PC-9 (cell line): Measurements from ENCODE around the gene ELOVL1. TPM values are rescaled to one million over a fixed set of nuclear protein-coding genes. Genes with fewer than 3 reads are reported as not detected.
A peak's percentile ranks its signal among the peaks of the same experiment; 100 is the strongest.

ENCODE experiments used
- BruUV-seq: library from RNA; stranded (reverse); fragments of 400-500 nt; replicated peaks from 2 replicates; lab custom pipeline; 2021; lab: Mats Ljungman, UMichigan
- CTCF ChIA-PET: fragments of 300-600 bp; sonication (Branson Sonifier 250); formaldehyde crosslinking; loops from one replicate; lab custom pipeline; 2022; ENCODE audit warnings: antibody characterized with exemption; lab: Charles Lee
- POLR2A ChIA-PET: fragments of 300-600 bp; sonication (Branson Sonifier 250); formaldehyde crosslinking; loops from one replicate; lab custom pipeline; 2022; ENCODE audit warnings: antibody characterized with exemption; ENCODE audit not compliant: unreplicated experiment; lab: Charles Lee
- DNase-seq, 2 experiments: peaks; one replicate each; pipeline versions ENCODE4 v3.0.0 to v3.0.0-alpha.2; 2015 to 2022; ENCODE audit warnings: mixed read lengths in 1 of 2
- H2AFZ ChIP-seq: fragments of 200-600 bp; sonication (generic); 2 replicates; pipeline ENCODE4 v1.8.1; 2017; ENCODE audit warnings: antibody characterized with exemption
- H3F3A ChIP-seq: fragments of 200-600 bp; sonication (generic); 2 replicates; pipeline ENCODE4 v1.8.1; 2017; ENCODE audit warnings: antibody characterized with exemption, mild to moderate bottlenecking, low read depth; ENCODE audit not compliant: insufficient read depth
- H3K27ac ChIP-seq: fragments of 200-600 bp; sonication (generic); 2 replicates; pipeline ENCODE4 v1.6.1; 2016; ENCODE audit warnings: mixed run types
- H3K27me3 ChIP-seq: fragments of 200-600 bp; sonication (generic); 2 replicates; pipeline ENCODE4 v1.6.1; 2016; ENCODE audit warnings: low read depth, mixed run types; ENCODE audit not compliant: insufficient read depth
- H3K36me3 ChIP-seq: fragments of 200-600 bp; sonication (generic); 2 replicates; pipeline ENCODE4 v1.6.1; 2016; ENCODE audit warnings: low read depth, mixed run types
- H3K4me1 ChIP-seq: fragments of 200-600 bp; sonication (generic); replicated peaks from 2 replicates; pipeline ENCODE4 v1.6.1; 2016; ENCODE audit warnings: mixed run types; ENCODE audit not compliant: insufficient read depth
- H3K4me2 ChIP-seq: fragments of 200-600 bp; sonication (generic); 2 replicates; pipeline ENCODE4 v1.6.1; 2017; ENCODE audit warnings: mixed run types
- H3K4me3 ChIP-seq: fragments of 200-600 bp; sonication (generic); 2 replicates; pipeline ENCODE4 v1.6.1; 2016; ENCODE audit warnings: mixed run types
- H3K79me2 ChIP-seq: fragments of 200-600 bp; sonication (generic); 2 replicates; pipeline ENCODE4 v1.6.1; 2017; ENCODE audit warnings: low read depth, mixed run types
- H3K9me2 ChIP-seq: fragments of 200-600 bp; sonication (generic); 2 replicates; pipeline ENCODE4 v1.8.1; 2017; ENCODE audit warnings: mild to moderate bottlenecking; ENCODE audit not compliant: insufficient read depth
- H3K9me3 ChIP-seq: fragments of 200-600 bp; sonication (generic); 2 replicates; pipeline ENCODE4 v1.8.1; 2016; ENCODE audit warnings: low read depth; ENCODE audit not compliant: insufficient read depth
- H4K20me1 ChIP-seq: fragments of 200-600 bp; sonication (generic); 2 replicates; pipeline ENCODE4 v1.8.1; 2017; ENCODE audit not compliant: insufficient read depth
- CTCF ChIP-seq: fragments of 200-600 bp; sonication (generic); conservative IDR thresholded peaks from 2 replicates; pipeline ENCODE4 v1.6.1; 2017; ENCODE audit warnings: mixed run types, antibody characterized with exemption, mild to moderate bottlenecking, moderate library complexity
- EZH2 ChIP-seq: fragments of 200-600 bp; sonication (generic); IDR thresholded peaks from 2 replicates; pipeline ENCODE4 v1.8.0; 2017; ENCODE audit warnings: antibody characterized with exemption, low read depth
- intact Hi-C: fragments of 100-400 bp; cut with micrococcal nuclease; formaldehyde crosslinking; loops from one replicate; pipeline ENCODE4 v1.10.0; 2022; ENCODE audit not compliant: unreplicated experiment
- total RNA-seq: library from RNA; stranded (reverse); gene quantifications from 2 replicates; pipeline ENCODE4 v1.2.3, GENCODE V29; 2021

ELOVL1 gene
- total RNA-seq, 1 experiment from 2014 or later: 131 TPM

GRCh38 chr1:43357251-43357650, 10.6 kb downstream of the ELOVL1 start:
- no peak for DNase-seq
- peaks cover 32% of the 10 kb centered on the region for H3K4me1 ChIP-seq
- H3K36me3 ChIP-seq: peaks cover 18% of the 10 kb centered on the region
- no peak overlapping the region for H3K27ac ChIP-seq
- intact Hi-C loops: loop anchor here (5.0 kb wide), 1 partner anchor 170 kb away; no protein-coding TSS in a partner anchor
- ChIA-PET CTCF (interaction anchor here (0.6 to 1.2 kb wide), 2 partner anchors 19 to 114 kb away, joined by 3 to 5 read pairs; partner anchors contain the start of gene MPL), POLR2A (no interaction called here)
- H3K27me3 ChIP-seq: no peaks in the 10 kb centered on the region
- H2AFZ ChIP-seq: no peak overlapping the region
- no peaks in the 10 kb centered on the region for H3K9me2 ChIP-seq
- peak overlapping the region; percentile 86; the same call in 1 of the 2 replicates for H3K4me3 ChIP-seq
- H4K20me1 ChIP-seq: 0 out of 2 replicates have a peak, but pooled peaks cover 3% of the 10 kb centered on the region
- BruUV-seq: no TSS peak
- no peaks in the 10 kb centered on the region for H3K9me3 ChIP-seq
- peaks cover 39% of the 10 kb centered on the region; the same call in 1 of the 2 replicates for H3F3A ChIP-seq
- H3K4me2 ChIP-seq: peak overlapping the region; percentile 86; the same call in 1 of the 2 replicates
- TF ChIP-seq EZH2 (no peak), CTCF (no peak)
- peaks cover 43% of the 10 kb centered on the region for H3K79me2 ChIP-seq

GRCh38 chr1:43354936-43355335, 12.9 kb downstream of the ELOVL1 start:
- Histone ChIP-seq H4K20me1 (no peaks in the 10 kb centered on the region), H3K4me2 (no peak overlapping the region), H2AFZ (no peak overlapping the region), H3K79me2 (peaks cover 19% of the 10 kb centered on the region), H3K9me3 (no peaks in the 10 kb centered on the region), H3K4me3 (no peak overlapping the region), H3F3A (peaks cover 35% of the 10 kb centered on the region), H3K4me1 (peaks cover 15% of the 10 kb centered on the region), H3K9me2 (no peaks in the 10 kb centered on the region), H3K27me3 (no peaks in the 10 kb centered on the region), H3K27ac (no peak overlapping the region), H3K36me3 (no peaks in the 10 kb centered on the region; the same call in 1 of the 2 replicates)
- BruUV-seq: no TSS peak
- no peak for DNase-seq
- POLR2A ChIA-PET: no interaction called here
- CTCF ChIA-PET: no interaction called here
- TF ChIP-seq CTCF (no peak), EZH2 (no peak)
- intact Hi-C loops: loop anchor here (5.0 kb wide), 1 partner anchor 172 kb away; no protein-coding TSS in a partner anchor

GRCh38 chr1:43354471-43354870, 13.3 kb downstream of the ELOVL1 start:
- Histone ChIP-seq H3K36me3 (no peaks in the 10 kb centered on the region), H3K27me3 (no peaks in the 10 kb centered on the region), H3K4me2 (no peak overlapping the region), H3K27ac (no peak overlapping the region), H3K9me3 (no peaks in the 10 kb centered on the region), H3K4me3 (no peak overlapping the region), H3K9me2 (no peaks in the 10 kb centered on the region), H4K20me1 (no peaks in the 10 kb centered on the region), H3F3A (peaks cover 35% of the 10 kb centered on the region), H2AFZ (no peak overlapping the region), H3K79me2 (peaks cover 15% of the 10 kb centered on the region), H3K4me1 (peaks cover 19% of the 10 kb centered on the region)
- no TSS peak for BruUV-seq
- intact Hi-C loops: no loop called here
- CTCF ChIA-PET: interaction anchor here (0.5 kb wide), 1 partner anchor 84 kb away, joined by 3 read pairs; the partner anchor contains the start of gene TMEM125
- POLR2A ChIA-PET: no interaction called here
- TF ChIP-seq CTCF (no peak), EZH2 (no peak)
- DNase-seq: no peak
